Measurements from ENCODE around the gene DOC2B. TPM values are rescaled to one million over a fixed set of nuclear protein-coding genes. Genes with fewer than 3 reads are reported as not detected.

The DOC2B gene
- total RNA-seq, 8 experiments from 2014 or later, result 0.31 to 22.9 (median 5.0) TPM

DNA sequence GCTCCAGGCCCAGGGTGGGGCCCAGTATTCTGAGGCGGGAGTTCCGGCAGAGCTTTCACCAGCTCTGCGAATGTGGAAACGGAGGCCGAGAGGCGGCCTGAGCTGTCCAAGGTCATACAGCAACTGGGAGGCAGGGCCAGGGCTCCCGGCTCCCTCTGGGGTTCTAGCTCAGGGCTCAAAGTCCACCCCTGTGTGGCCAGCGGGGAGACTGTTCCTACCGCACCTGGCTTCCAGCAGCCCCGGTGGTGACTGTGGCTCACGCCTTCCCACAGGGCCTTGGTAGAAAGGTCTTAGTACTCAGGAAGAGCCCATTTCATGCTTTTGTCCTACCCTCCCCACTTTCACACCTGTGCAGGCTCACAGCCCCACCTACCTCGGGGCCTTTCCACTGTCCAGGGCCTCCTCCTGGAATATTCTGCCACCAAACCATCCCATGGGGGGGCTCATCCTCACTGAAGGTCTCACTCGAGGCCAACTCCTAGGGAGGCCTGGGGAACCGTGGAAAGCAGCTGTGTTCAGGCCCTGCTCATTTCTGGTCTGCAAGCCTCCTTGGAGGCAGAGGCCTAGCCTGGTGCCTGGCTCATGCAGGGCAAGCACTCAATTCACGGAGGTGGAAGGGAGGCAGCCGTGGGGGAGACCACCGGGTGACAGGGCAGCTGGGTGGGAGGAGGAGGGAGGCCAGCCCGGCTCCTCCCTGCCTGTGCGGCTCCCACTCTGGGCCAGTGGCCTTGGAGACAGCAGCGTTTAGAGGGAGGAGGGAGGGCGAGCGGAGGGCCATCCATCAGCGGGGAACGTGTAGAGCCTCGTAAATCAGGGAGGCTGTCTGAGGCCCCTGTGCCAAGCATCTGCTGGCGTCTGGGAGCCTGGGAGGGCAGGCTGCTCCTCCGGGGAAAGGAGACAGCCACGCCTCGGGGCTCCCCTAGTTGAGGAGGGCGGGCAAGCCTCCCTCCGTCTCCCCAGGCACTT lies 12.7 kb upstream of the DOC2B start:
- ATAC-seq (replicated peaks in 6 of 8), result peak in 7 of 8 experiments; percentile 38 to 98 (median 98)
- WGBS, 10 experiments, result 10 to 100% (median 60%) methylated on average over 1 to 9 of the region's 31 CpGs; no CpG with 5 or more reads in 3 of the 10 experiments
- no peak overlapping the region for H3K4me3 ChIP-seq
- in situ Hi-C loops (cut with MboI; ENCODE audit: low pct_unique_long_range_greater_than_20kb in 2 of 9, low sequenced_read_pairs in 9 of 9, unreplicated experiment in 9 of 9), result no loop called here
- peaks cover 23% of the 10 kb centered on the region in 2 donors for H3K4me1 ChIP-seq (replicated peaks in 1 of 2)
- H3K27ac ChIP-seq, result peak overlapping the region in 1 of 2 donors; percentile 30

DNA sequence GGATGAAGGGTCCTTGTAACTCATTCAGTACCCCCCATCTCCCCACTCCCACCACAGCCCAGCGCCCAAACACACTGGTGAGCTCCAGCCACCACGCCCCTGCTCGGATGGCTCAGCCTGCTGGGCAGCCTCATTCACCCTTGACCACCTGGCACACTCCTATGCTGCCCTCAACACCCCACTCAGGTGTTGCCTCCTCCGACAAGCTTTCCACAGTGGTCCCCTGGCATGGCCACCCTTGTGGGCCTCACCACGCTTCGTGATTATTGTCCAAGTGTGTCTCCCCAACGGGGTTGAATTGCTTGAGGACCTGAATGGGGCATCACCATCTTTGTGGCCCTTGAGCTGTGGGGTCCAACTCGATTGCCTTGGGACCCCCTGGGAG lies 12.0 kb upstream of the DOC2B start:
- WGBS, 10 experiments, result 20 to 89% (median 67%) methylated on average over 1 to 3 of the region's 8 CpGs; no CpG with 5 or more reads in 7 of the 10 experiments
- Histone ChIP-seq H3K27ac (no peak overlapping the region), H3K4me3 (no peak overlapping the region), H3K4me1 (replicated peaks in 1 of 2) (peaks cover 19% of the 10 kb centered on the region in 2 donors)
- ATAC-seq (replicated peaks in 6 of 8), result no peak
- in situ Hi-C loops (cut with MboI; ENCODE audit: low pct_unique_long_range_greater_than_20kb in 2 of 9, low sequenced_read_pairs in 9 of 9, unreplicated experiment in 9 of 9), result no loop called here

DNA sequence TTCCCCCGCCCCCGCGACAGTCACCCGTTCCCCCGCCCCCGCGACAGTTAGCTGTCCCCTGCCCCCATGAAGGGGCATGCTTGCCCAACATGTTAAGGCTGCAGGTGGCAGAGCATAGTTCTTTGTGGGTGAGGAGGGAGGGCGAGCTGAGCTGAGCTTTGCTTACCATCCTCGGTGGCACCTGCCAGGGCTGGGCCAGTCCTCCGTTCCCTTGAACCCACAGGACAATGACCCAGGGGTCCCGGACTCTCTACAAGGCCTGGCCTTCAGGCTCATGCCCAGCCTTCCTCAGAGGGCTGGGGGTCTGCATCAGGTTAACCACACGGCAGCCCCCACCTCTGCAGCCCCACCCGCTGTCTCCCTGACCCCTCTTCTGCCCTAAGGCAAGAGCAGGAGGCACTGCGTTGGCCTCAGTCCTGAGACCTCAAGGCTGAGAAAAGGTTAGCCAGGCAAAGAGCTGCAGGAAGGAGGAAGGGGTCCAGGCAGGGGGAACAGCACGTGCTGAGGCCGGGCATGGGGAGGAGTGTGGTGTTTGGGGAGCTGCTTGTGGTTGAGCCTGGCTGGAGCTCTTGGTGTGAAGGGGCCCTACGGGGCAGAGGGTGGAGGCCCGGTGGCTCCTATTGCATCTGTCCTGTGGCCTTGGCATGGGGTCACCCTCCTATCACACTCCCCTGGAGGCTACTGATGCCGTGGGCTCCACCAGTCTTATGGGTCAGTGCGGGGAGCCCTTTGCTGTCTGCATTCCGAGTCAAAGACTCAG lies 11.4 kb upstream of the DOC2B start:
- no peak for ATAC-seq (replicated peaks in 6 of 8)
- H3K4me3 ChIP-seq, result no peak overlapping the region
- WGBS, 10 experiments, result 58 to 87% methylated on average over 2 to 3 of the region's 21 CpGs; no CpG with 5 or more reads in 8 of the 10 experiments
- in situ Hi-C loops (cut with MboI; ENCODE audit: low pct_unique_long_range_greater_than_20kb in 2 of 9, low sequenced_read_pairs in 9 of 9, unreplicated experiment in 9 of 9), result no loop called here
- peaks cover 19% of the 10 kb centered on the region in 2 donors for H3K4me1 ChIP-seq (replicated peaks in 1 of 2)
- H3K27ac ChIP-seq, result no peak overlapping the region

DNA sequence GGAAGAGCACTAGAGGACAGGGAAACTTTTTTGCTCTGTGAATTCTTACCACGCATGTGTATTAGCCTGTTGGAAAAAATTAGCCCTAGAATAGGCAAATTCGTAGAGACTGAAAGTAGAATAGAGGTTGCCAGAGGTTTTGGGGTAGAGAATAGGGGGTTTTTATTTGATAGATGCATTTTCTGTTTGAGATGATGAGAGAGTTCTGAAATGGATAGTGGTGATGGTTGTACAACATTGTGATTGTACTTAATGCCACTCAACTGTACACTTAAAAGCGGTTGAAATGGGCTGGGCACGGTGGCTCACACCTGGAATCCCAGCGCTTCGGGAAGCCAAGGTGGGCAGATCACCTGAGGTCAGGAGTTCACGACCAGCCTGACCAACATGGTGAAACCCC lies 8.0 kb upstream of the DOC2B start:
- 17 to 100% (median 78%) methylated on average over 1 to 6 of the region's 7 CpGs; no CpG with 5 or more reads in 4 of the 10 experiments for WGBS, 10 experiments
- ATAC-seq (replicated peaks in 6 of 8), result no peak
- in situ Hi-C loops (cut with MboI; ENCODE audit: low pct_unique_long_range_greater_than_20kb in 2 of 9, low sequenced_read_pairs in 9 of 9, unreplicated experiment in 9 of 9), result no loop called here
- Histone ChIP-seq H3K4me1 (replicated peaks in 1 of 2) (peaks cover 18 to 26% of the 10 kb centered on the region in 2 donors), H3K27ac (no peak overlapping the region), H3K4me3 (no peak overlapping the region)

DNA sequence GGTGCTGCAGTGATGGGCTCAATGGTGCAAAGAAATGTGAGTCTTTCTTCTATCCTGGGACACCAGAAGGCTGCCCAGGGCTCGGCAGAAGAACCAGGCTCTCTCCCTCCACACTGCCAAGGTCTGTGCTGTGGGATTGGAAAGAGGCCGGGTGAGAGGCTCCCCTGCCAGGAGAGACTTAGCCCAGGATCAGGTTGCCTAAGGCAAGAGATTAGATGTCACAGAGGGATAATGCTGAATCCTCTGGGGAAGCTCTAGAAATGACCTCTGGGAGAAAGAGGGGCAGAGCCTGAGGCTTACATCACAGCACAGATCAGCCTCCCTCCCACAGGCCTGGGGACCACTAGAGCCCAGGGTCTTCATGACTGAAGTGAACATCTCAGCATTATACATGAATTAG lies 5.7 kb upstream of the DOC2B start:
- peak in 1 of 8 experiments; percentile 18 for ATAC-seq (replicated peaks in 6 of 8)
- Histone ChIP-seq H3K27ac (no peak overlapping the region), H3K4me1 (replicated peaks in 1 of 2) (peaks cover 20 to 28% of the 10 kb centered on the region in 2 donors), H3K4me3 (no peak overlapping the region)
- 40 to 58% (median 50%) methylated on average over 1 to 2 of the region's 2 CpGs; no CpG with 5 or more reads in 7 of the 10 experiments for WGBS, 10 experiments
- in situ Hi-C loops (cut with MboI; ENCODE audit: low pct_unique_long_range_greater_than_20kb in 2 of 9, low sequenced_read_pairs in 9 of 9, unreplicated experiment in 9 of 9), result no loop called here

DNA sequence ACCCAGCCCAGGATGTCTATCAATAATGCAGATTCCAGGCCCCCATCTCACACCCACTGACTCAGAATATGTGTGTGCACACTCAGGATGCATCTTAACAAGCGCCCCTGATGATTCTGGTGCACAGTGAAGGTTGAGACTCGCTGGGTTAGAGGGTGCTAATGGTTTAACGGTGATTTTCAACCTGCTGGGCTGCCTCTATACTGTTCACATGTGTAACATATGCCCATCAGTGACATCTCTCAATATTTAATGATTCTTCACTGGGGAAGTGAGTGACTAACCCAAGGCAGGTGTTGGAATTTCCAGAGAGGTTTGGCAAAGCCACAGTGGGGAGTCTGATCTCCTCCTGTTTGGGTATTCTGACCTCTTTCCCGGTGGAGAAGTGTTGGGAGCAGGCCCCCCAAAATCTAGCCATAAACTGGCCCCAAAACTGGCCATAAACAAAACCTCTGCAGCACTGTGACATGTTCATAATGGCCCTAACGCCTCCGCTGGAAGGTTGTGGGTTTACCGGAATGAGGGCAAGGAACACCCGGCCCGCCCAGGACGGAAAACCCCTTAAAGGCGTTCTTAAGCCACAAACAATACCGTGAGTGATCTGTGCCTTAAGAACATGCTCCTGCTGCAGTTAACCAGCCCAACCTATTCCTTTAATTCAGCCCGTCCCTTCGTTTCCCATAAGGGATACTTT lies 4.1 kb upstream of the DOC2B start:
- Histone ChIP-seq H3K27ac (no peak overlapping the region), H3K4me1 (replicated peaks in 1 of 2) (peaks cover 26 to 32% of the 10 kb centered on the region in 2 donors), H3K4me3 (no peak overlapping the region)
- 30 to 83% (median 48%) methylated on average over 1 to 10 of the region's 14 CpGs; no CpG with 5 or more reads in 2 of the 10 experiments for WGBS, 10 experiments
- in situ Hi-C loops (cut with MboI; ENCODE audit: low pct_unique_long_range_greater_than_20kb in 2 of 9, low sequenced_read_pairs in 9 of 9, unreplicated experiment in 9 of 9), result no loop called here
- ATAC-seq (replicated peaks in 6 of 8), result peak in 1 of 8 experiments; percentile 10

DNA sequence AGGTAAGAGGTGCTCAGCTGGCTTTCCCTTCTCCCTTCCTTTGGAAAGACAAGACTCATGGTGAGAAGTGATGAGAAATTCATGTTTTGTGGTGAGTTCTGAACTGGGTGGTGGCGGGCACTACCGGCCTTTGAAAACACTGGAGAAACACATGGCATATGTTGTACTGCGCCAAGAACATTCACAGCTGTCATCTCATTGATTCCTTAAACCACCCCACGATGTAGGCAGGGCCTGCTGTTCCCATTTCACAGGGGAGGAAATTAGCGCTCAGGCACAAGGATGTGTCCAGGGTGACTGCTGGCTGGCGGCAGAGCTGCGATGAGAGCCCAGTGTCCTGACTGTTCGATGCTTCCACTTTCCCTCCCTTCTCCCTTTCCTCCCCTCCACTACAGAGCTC lies 1.6 kb upstream of the DOC2B start:
- Histone ChIP-seq H3K4me3 (no peak overlapping the region), H3K27ac (no peak overlapping the region), H3K4me1 (replicated peaks in 1 of 2) (peaks cover 43 to 44% of the 10 kb centered on the region in 2 donors)
- ATAC-seq (replicated peaks in 6 of 8), result no peak
- in situ Hi-C loops (cut with MboI; ENCODE audit: low pct_unique_long_range_greater_than_20kb in 2 of 9, low sequenced_read_pairs in 9 of 9, unreplicated experiment in 9 of 9), result no loop called here
- WGBS, 10 experiments, result 50 to 100% (median 70%) methylated on average over 1 to 3 of the region's 8 CpGs; no CpG with 5 or more reads in 3 of the 10 experiments

DNA sequence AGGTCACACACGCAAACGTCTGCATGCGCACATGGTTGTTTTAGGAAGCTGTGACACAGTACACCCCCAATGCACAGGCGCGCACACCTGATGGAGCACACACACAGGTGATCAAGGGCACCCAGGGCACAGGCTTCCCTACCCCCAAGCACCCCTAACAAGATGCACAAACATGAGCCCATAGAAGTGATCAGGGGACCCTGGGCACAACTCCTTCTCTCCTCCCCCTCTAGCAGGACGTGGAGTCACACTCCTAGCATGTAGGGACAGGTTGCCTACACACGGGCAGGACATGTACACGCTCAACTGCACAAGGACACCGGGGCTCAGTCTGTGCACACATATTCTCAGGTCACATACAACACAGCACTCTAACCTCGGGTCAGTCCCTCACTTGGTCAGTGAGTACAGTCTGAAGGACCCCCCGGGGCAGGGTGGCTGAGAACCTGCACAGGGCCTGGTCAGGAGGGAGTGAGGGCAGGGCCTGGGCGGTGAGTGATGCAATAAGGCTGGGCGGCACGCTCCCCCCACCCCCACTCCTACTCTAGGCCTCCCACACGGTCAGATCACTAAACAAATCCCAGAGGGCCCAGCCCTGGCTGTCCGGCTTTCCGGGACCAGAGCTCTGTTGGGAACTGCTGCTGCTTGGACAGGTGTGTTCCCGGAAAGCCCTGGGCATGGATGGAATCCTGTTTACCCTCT lies 751 bp upstream of the DOC2B start:
- Histone ChIP-seq H3K4me3 (peak overlapping the region in 3 of 5 donors; percentile 16 to 56 (median 35)), H3K4me1 (replicated peaks in 1 of 2) (peaks cover 39 to 41% of the 10 kb centered on the region in 2 donors), H3K27ac (no peak overlapping the region)
- peak in 6 of 8 experiments; percentile 17 to 70 (median 63) for ATAC-seq (replicated peaks in 6 of 8)
- 20 to 100% (median 63%) methylated on average over 1 to 4 of the region's 18 CpGs; no CpG with 5 or more reads in 3 of the 10 experiments for WGBS, 10 experiments
- in situ Hi-C loops (cut with MboI; ENCODE audit: low pct_unique_long_range_greater_than_20kb in 2 of 9, low sequenced_read_pairs in 9 of 9, unreplicated experiment in 9 of 9), result no loop called here

DNA sequence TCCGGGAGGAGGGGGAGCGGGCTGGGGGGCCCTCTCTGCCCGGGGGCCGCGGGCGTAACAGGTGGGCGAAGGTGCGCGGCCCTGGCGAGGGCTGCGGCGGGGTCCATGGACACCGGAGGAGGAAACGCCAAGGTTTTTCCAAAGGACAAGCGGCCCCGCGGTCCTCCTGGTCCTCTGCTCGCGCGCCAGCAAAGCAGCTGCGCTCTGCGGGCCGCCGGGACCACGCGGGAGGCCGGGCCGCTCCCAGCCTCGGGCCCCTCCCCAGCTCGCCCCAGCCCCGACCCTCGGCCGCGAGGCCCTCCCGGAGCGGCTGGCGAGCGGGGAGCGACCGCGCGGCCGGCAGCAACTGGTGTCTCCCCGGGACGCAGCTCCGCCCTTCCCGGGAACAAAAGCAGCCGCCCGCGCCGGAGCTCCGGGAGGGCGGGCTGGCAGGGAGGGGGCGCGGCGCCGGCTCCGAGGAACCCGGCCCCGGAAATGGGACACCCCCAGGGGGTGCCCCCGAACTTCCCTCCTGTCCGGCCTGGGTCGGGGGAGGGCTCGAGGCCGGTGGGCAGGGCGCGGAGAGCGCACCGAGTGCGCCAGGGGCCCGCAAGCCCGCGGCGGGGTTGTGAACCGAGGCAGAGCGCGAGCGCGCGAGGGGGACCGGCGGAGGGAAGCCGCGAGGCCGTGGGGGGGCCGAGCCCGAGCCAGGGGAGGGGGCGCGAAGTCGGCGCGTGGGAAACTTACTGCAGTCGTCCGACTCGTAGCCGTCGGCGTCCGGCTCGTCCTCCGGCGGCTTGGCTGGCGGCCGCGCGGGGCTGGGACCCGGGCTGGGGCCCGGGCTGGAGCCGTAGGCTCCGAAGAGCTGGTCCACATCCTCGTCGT lies 837 bp downstream of the DOC2B start:
- peak; percentile 22 to 45 (median 35) for ATAC-seq (replicated peaks in 6 of 8)
- peaks cover 24 to 33% of the 10 kb centered on the region in 2 donors for H3K4me1 ChIP-seq (replicated peaks in 1 of 2)
- no CpG with 5 or more reads among the region's 112 CpGs for WGBS, 10 experiments
- in situ Hi-C loops (cut with MboI; ENCODE audit: low pct_unique_long_range_greater_than_20kb in 2 of 9, low sequenced_read_pairs in 9 of 9, unreplicated experiment in 9 of 9), result no loop called here
- H3K27ac ChIP-seq, result no peak overlapping the region
- H3K4me3 ChIP-seq, result peak overlapping the region; percentile 32 to 56 (median 35)

DNA sequence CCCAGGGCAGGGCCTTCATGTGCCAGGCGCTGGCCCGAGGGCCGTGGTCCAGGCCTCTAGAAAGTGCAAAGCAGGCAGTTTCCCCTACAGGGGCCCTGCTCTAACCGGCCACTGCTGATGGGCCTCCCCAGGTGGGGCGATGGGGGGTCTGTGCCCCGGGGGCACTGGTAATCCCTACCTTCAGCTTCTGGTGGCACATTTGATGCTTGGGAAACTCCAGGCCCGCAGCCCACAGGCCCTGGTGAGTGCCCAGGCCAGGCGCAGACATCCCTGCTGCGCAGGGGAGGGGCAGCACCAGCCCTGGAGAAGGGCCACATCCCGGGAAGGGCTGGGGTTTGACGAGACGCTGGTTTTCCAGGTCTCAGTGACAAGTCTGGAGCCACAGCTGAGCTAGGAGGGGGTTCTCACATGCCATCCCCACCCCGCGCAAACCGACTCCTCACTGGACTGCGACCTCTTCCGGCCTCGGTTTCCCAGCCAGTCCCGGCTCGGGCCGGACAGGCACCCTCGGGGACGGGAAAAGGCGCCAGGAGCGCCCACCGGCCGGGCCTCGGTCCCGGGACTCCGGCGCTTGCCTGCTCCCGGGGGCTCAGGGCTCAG lies 1.6 kb downstream of the DOC2B start:
- no peak overlapping the region for H3K27ac ChIP-seq
- peaks cover 21 to 33% of the 10 kb centered on the region in 2 donors for H3K4me1 ChIP-seq (replicated peaks in 1 of 2)
- ATAC-seq (replicated peaks in 6 of 8), result peak in 1 of 8 experiments; percentile 1
- peak overlapping the region; percentile 32 to 56 (median 35) for H3K4me3 ChIP-seq
- in situ Hi-C loops (cut with MboI; ENCODE audit: low pct_unique_long_range_greater_than_20kb in 2 of 9, low sequenced_read_pairs in 9 of 9, unreplicated experiment in 9 of 9), result no loop called here
- 15 to 55% (median 40%) methylated on average over 1 to 4 of the region's 32 CpGs; no CpG with 5 or more reads in 7 of the 10 experiments for WGBS, 10 experiments

DNA sequence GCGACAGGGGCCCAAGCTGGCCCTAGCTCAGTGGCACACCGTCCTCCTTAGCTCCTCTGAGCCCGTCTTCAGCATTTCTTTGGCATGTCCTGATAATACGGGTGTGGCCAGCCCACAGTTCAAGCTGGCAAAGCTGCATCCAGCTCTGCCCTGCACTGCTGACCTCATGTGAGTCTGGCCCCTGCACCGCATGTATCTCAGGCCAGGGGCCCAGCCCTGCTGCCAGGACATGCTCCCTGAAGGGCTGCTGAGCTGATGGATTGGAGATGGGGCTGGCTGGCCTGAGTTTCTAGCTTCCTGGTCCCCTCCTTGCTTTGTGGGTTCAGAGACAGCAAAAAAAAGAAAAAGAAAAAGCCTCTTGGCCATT lies 2.4 kb downstream of the DOC2B start:
- Histone ChIP-seq H3K4me3 (no peak overlapping the region), H3K4me1 (replicated peaks in 1 of 2) (peaks cover 21 to 33% of the 10 kb centered on the region in 2 donors), H3K27ac (no peak overlapping the region)
- 0 to 100% (median 75%) methylated on average over 1 to 2 of the region's 5 CpGs; no CpG with 5 or more reads in 7 of the 10 experiments for WGBS, 10 experiments
- peak in 3 of 8 experiments; percentile 8 to 26 (median 16) for ATAC-seq (replicated peaks in 6 of 8)
- in situ Hi-C loops (cut with MboI; ENCODE audit: low pct_unique_long_range_greater_than_20kb in 2 of 9, low sequenced_read_pairs in 9 of 9, unreplicated experiment in 9 of 9), result no loop called here

Measured in motor neuron (in vitro differentiated cells).